ENCODE results near the gene R3HDM4. TPM values are rescaled to one million over a fixed set of nuclear protein-coding genes. Genes with fewer than 3 reads are reported as not detected.

Gene R3HDM4
- total and polyA plus RNA-seq, 9 of the 15 experiments (the other 6 are each of a cell fraction or from before 2014, with no cell fraction given): 3.2 to 154 (median 59.0) TPM

DNA sequence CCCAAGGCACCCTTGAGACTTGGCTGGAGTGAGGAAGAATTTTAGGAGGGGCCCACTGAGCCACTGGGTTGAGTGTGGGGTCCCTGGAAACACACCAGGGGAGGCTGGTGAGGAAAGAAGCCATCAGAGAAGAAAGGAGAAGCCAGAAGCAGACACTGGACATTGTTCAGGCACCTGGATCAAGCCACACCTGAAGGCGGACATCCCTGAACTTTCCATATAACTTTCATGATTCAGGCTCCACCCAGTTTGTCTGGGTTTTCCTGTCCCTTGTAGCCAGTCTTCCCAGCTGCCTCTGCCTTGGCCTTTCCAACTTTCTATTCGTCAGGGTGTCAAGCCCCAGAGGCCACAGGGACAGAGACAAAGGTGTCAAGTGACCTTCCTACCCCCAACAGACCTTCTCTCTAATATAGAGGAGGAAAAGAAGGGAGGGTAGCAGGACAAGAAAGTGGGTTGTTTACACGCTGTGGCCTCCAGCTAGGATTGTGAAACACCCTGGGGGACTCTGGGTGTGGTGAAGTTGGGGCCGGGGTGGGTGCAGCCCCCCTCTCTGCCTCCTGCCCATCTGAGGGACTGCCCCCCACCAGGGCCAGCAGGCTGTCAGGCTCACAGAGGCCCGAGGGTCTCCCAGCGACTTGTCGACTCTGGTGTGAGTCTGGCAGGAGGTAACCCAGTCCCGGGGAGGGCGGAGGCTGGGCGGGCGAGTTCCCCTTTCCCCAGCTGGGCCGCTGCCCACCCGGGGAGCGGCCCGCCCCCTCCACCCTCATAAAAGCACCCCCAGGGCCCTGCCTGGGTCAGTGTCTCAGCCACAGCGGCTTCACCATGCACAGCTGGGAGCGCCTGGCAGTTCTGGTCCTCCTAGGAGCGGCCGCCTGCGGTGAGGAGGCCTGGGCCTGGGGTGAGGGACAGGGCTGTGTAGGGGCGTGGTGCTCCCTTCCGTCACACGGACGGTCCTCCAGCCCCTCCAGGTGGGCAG, 53.9 kb downstream of the R3HDM4 start, which contains the start of gene CFD:
Gene CFD (plus strand): TSS at position 797 of the 976 bp plus-strand sequence. CDS start 26 bp downstream, at position 823.
- 39% methylated on average over 11 of the region's 24 CpGs for WGBS (ENCODE audit: insufficient coverage, low coverage, missing lambda C conversion rate)
- ATAC-seq (no peak), FAIRE-seq (peak; percentile 56), DNase-seq (ENCODE audit: extremely low read depth in 1 of 4, low spot score in 3 of 4) (peak in 2 of 4 experiments; percentile 45 to 46)
- BruUV-seq (replicated peaks): no TSS peak
- in situ Hi-C loops (cut with MboI): loop anchor here (5.0 kb wide), 1 partner anchor 92 kb away; no protein-coding TSS in a partner anchor
- H3K27ac ChIP-seq (ENCODE audit: extremely low read depth, low read depth, low read length): peak within 1 kb of the TSS; percentile 82
- peak within 1 kb of the TSS; percentile 91 for H2AFZ ChIP-seq (ENCODE audit: low read depth, low read length)
- no peaks in the 10 kb centered on the region for H3K9me3 ChIP-seq (replicated peaks; ENCODE audit: control insufficient read depth, insufficient read depth, low read depth, low read length)
- H3K4me3 ChIP-seq: peak within 1 kb of the TSS; percentile 62
- CTCF ChIA-PET (ENCODE audit: low intra/inter-chr PET ratio): no interaction called here
- no peaks in the 10 kb centered on the region for H3K9me1 ChIP-seq (ENCODE audit: control insufficient read depth, insufficient read depth, low read length)
- peaks cover 11% of the 10 kb centered on the region for H3K79me2 ChIP-seq (ENCODE audit: control insufficient read depth, insufficient read depth, low read length)
- H3K36me3 ChIP-seq (ENCODE audit: control insufficient read depth, insufficient read depth, low read length): peaks cover 5% of the 10 kb centered on the region; the same call in 1 of the 3 replicates
- H3K27me3 ChIP-seq (ENCODE audit: control insufficient read depth in 2 of 2, insufficient read depth in 2 of 2, low read length in 2 of 2): no peaks in the 10 kb centered on the region
- POLR2A ChIA-PET: interaction anchor here (1.0 kb wide), 1 partner anchor 11 kb away, joined by 3 read pairs; no protein-coding TSS in a partner anchor
- peak within 1 kb of the TSS; percentile 73 to 90 for H3K9ac ChIP-seq (ENCODE audit: insufficient read depth in 1 of 2, low read depth in 2 of 2, low read length in 2 of 2)
- intact Hi-C loops (cut with micrococcal nuclease): no loop called here
- peak within 1 kb of the TSS; percentile 81 for H3K4me2 ChIP-seq (ENCODE audit: insufficient read depth, low read length)
- peaks cover 24 to 66% of the 10 kb centered on the region in 2 experiments for H3K4me1 ChIP-seq (replicated peaks in 1 of 2; ENCODE audit: control insufficient read depth in 2 of 2, insufficient read depth in 2 of 2, low read length in 2 of 2)
- no peaks in the 10 kb centered on the region for H4K20me1 ChIP-seq (replicated peaks; ENCODE audit: control insufficient read depth, insufficient read depth, low read length)
- TF ChIP-seq ATF3 (IDR thresholded peaks at IDR 0.05) (no peak), ATF3 (CRISPR knock-in tag; conservative IDR thresholded peaks at IDR 0.05) (no peak), ZNF263 (CRISPR knock-in tag; IDR thresholded peaks at IDR 0.05; ENCODE audit: borderline replicate concordance) (peak; percentile 95), ZKSCAN3 (CRISPR knock-in tag; IDR thresholded peaks at IDR 0.05) (no peak), PKNOX1 (IDR thresholded peaks at IDR 0.05) (peak; percentile 40; the same call in 1 of the 2 replicates), HDAC8 (tag; IDR thresholded peaks at IDR 0.05) (no peak)
- TF ChIP-seq, protein P1, sequence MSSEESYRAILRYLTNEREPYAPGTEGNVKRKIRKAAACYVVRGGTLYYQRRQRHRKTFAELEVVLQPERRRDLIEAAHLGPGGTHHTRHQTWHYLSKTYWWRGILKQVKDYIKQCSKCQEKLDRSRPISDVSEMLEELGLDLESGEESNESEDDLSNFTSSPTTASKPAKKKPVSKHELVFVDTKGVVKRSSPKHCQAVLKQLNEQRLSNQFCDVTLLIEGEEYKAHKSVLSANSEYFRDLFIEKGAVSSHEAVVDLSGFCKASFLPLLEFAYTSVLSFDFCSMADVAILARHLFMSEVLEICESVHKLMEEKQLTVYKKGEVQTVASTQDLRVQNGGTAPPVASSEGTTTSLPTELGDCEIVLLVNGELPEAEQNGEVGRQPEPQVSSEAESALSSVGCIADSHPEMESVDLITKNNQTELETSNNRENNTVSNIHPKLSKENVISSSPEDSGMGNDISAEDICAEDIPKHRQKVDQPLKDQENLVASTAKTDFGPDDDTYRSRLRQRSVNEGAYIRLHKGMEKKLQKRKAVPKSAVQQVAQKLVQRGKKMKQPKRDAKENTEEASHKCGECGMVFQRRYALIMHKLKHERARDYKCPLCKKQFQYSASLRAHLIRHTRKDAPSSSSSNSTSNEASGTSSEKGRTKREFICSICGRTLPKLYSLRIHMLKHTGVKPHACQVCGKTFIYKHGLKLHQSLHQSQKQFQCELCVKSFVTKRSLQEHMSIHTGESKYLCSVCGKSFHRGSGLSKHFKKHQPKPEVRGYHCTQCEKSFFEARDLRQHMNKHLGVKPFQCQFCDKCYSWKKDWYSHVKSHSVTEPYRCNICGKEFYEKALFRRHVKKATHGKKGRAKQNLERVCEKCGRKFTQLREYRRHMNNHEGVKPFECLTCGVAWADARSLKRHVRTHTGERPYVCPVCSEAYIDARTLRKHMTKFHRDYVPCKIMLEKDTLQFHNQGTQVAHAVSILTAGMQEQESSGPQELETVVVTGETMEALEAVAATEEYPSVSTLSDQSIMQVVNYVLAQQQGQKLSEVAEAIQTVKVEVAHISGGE (CRISPR knock-in tag; IDR thresholded peaks at IDR 0.05): 0 out of 6 replicates have a peak, but pooled peaks of 1 of the 3 experiments have one; percentile 8

Measured in K562 (cell line).